ENCODE results near the gene EIF2AK2.
A peak's percentile ranks its signal among the peaks of the same experiment; 100 is the strongest.

Gene EIF2AK2

DNA sequence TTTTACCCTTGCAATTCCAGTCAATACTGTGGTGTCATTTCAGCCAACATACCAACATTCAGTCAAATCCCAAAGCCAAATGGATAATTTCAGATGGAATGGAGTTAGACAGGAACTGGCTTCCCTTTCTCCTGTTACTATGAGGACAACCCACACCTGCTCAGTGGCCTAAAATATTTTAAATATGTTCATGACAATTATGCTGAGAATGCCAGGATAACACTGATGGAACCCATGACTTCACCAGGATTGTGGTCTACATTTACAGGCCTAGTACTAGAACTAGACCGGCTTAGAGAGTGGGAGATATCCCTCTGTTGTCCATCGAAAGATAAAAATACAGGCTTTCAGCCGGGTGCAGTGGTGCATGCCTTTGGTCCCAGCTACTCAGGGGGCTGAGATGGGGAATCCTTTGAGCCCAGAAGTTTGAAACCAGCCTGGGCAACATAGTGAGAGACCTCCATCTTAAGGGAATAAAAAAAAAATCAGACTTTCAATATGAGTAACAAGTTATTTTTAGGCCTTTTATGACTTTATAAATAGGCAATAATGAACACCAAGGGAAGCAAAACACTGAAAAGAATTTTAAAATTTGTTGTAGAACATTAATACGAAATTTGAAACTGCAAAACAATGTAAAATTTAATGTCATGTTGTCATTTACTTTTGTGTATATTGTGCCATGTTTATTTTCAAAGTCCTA lies 58.2 kb downstream of the EIF2AK2 start:
- no peak for DNase-seq

DNA sequence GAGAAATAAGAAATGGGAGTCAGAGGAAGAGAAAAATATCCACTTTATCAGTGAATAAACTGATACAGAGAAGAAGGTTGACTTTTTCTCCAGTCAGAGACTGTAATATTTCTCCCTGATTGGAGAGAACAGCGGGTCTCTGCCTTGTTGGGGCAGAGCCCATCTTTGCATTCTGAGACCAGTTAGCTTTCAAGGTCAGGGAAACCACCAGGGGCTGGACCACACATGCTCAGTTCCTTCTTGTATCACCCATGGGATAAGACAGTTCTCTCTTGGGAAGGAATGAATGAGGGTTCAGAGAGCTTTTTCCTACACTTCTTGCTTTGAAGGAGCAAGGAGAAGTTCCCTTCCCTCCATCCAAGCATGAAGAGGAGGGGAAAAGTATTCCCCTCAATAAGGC lies 60.2 kb downstream of the EIF2AK2 start:
- no peak for DNase-seq

GRCh38 chr2:37091873-37092272 lies 64.9 kb downstream of the EIF2AK2 start:
- DNase-seq: no peak

DNA sequence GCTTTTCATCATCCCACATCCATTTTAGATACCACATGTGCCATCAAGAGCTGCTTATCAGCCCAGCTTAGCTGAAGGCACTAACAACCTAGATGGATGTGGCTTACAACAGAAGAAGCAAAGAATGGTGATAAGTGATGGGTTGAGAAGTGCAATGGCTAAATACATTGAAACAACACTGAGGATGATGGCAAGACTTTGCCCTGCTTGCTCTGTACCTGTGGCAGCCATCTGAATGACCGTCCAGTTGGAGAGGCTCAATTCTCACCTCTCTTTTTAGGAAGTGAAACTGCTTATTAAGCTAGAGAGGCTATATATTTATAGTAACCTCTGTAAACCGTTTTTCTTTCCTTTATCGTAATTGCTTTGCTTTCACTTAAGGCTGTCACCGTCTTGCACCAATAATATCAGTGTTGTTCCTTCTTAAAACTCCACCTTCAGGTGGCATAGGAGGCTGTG lies 66.7 kb downstream of the EIF2AK2 start:
- no peak for DNase-seq

DNA sequence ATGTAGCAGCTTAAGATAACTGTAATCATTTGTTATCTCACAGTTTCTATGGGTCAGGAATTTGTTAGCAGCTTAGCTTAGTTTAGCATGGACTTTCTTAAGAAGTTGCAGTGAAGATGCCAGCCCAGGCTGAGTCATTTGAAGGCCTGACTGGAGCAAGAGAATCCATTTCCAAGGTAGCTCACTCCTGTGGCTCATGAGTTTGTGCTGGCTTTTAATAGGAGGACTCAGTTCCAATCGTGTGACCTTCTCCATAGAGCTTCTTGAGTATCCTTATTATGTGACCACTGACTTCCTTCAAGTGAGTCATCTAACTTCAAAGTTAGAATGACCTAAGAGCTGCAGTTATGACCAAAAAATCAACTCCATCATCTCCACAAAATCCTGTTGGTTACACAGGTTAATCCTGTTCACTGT lies 71.0 kb downstream of the EIF2AK2 start:
- DNase-seq: peak in 1 of 2 experiments; percentile 22

GRCh38 chr2:37084797-37085196 lies 72.0 kb downstream of the EIF2AK2 start:
- no peak for DNase-seq

DNA sequence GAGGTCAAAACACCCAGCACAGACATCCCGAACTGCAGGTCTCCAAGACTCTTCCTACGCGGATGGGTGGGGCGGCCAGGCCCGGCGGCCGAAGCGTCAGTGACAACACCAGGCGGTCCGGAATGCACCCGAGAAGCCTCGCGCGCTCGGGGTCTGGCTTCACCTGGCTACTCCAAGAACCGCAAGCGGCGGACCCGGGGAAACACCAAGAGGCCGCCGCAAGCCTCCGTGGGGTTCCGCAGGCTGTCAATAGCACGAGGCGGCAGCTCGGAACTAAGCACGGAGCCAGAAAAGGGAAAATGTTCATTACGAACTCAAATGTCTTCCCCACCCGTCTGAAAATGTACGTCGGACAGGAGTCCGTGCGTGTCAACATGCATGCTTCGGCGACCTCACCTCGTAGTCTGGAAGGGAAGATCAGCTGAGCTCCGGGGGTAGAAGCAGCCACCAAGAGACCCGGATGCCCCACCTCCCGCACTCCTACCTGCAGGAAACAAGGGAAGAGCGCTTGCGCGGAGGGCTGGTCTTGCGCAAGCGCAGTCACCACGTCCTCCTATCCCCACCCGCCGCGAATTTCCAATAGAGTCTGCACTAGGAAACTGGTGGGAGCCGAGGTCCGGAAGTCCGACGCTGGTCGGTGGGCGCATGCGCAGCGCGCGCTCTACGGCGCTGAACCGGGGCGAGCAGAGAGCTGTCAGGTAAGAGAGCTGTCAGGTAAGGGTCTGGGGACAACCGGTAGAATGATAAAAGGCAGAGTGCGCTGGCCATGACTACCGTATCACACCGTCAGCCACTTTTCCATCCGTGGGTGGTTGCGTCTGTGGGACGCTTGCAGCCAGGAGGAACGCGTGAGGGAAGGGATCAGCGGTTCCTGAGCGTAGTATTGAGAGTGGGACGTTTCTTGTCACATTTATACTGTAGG lies 72.6 kb downstream of the EIF2AK2 start, which contains the start of the genes GPATCH11 and HEATR5B:
Gene GPATCH11, plus strand, starts transcription at position 646 of the 922 bp plus-strand sequence. CDS start 3,864 bp downstream, outside the sequence.
Gene HEATR5B, minus strand, starts transcription at position 500 of the 922 bp plus-strand sequence. CDS start 958 bp downstream, outside the sequence.
- DNase-seq: peak; percentile 89 to 98

- no peak for DNase-seq
Observed at GRCh38 chr2:37080689-37081088, 76.1 kb downstream of the EIF2AK2 start.

DNA sequence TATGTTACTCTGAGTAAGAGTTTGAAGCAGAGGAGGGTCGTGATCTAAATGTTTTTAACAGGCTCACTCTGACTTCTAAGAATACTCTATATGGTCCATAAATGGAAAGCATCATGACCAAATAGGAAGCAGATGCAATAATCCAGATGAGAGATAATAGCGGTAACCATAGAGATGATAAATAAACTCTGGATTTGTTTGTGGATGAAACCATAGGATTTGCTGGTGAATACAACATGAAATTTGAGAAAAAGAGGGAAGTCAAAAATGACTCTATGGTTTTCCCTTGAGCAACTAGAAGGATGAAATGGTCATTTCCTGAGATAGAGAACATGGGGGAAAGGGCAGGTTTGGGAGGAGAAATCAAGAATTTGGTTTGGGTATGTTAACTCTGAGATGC lies 76.5 kb downstream of the EIF2AK2 start:
- no peak for DNase-seq

- DNase-seq: no peak
Observed at GRCh38 chr2:37070931-37071330, 85.8 kb downstream of the EIF2AK2 start.

- DNase-seq: no peak
Observed at GRCh38 chr2:37068686-37069085, 88.1 kb downstream of the EIF2AK2 start.

GRCh38 chr2:37061776-37062175 lies 95.0 kb downstream of the EIF2AK2 start:
- DNase-seq: no peak

- DNase-seq: no peak
Observed at GRCh38 chr2:37061013-37061711, 95.6 kb downstream of the EIF2AK2 start.

DNA sequence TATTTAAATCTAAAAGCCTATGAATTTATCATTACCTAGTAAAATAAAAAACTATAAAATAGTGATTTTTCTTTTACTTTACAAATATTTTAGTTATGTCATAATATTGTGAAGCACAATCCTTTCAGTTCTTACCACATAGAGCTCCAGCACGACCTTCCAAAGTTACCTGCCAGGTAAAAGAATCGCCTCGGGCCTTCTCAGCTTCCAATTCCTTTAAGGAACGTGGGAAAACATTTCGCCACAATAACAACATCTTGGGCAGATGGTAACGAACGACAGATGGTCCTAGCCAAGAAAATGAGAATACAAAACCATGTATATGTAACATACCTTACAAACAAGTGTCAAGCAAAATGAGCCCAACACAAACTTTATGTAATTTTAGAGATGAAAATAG lies 96.3 kb downstream of the EIF2AK2 start:
- DNase-seq: no peak

DNA sequence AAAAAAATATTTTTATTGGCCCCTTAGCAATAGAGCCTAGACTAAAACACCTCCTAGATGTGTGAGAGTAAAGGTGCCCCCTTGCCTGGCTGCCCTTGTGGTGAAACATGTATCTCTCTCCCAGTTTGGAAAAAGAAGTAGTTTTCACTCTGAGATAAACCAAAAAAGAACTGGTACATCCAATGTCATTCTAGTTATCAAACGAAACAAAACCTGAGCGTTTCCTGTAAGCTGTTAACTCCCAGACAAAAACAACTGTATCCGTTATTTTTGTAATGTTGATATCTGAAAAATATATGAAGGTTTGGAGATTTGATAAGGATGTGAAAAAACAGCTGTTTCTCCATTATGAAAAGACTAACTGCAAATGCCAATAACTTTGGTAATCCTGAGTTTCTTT lies 96.9 kb downstream of the EIF2AK2 start:
- DNase-seq: no peak

DNA sequence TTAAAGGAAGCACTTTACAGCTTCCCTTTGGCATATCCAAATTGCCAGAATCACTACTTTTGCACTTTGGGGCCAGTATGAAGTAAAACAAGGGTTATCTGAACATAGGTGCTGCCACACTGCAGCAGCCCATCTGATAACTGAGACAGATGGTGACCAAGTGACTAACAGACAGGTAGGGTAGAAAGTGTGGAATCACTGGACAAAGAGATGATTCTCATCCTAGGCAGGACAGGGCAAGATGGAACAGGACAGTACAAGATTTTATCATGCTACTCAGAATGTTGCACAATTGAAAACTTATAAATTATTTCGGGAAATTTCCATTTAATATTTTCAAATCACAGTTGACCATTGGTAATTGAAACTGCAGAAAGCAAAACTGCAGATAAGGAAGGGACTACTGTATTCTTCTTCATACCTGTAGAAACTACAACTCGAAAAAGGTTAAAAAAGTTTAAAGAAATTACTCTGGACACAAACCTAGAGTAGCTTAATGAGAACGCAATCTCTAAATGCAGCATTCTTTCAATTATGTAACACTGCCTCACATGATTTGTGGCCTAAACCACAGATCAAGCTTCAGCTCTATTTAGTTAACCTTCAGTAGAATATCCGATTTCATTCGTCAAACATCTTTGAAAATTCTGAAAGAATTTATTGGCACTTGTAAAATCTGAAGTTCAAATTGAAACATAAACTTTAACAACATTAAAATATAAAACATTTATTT lies 104.0 kb downstream of the EIF2AK2 start:
- DNase-seq: no peak
